Liver (tissue), 9 donors: ENCODE measurements around the gene VWA7. TPM values are rescaled to one million over a fixed set of nuclear protein-coding genes. Genes with fewer than 3 reads are reported as not detected.

ENCODE experiments used
- DNase-seq: peaks from one replicate; pipeline ENCODE4 v3.0.0-alpha.2; 2017; ENCODE audit warnings: low spot score
- H3K27ac ChIP-seq, 2 donors: one replicate each; pipeline ENCODE4 v1.7.0; 2013; ENCODE audit warnings: inconsistent platforms in 2 of 2, low read length in 2 of 2, control low read depth in 1 of 2, low read depth in 1 of 2, mild to moderate bottlenecking in 1 of 2
- H3K27me3 ChIP-seq, 4 donors: one replicate each; pipeline versions ENCODE4 v1.6.1 to v1.7.0; 2013; ENCODE audit warnings: low read length in 3 of 4, inconsistent platforms in 1 of 4, mild to moderate bottlenecking in 1 of 4, moderate library complexity in 1 of 4; ENCODE audit not compliant: control insufficient read depth in 4 of 4, insufficient read depth in 4 of 4
- H3K36me3 ChIP-seq, 4 donors: one replicate each; pipeline versions ENCODE4 v1.6.1 to v1.7.0; 2013; ENCODE audit warnings: low read length in 3 of 4, mild to moderate bottlenecking in 3 of 4, low read depth in 1 of 4, moderate library complexity in 1 of 4; ENCODE audit not compliant: control insufficient read depth in 4 of 4, insufficient read depth in 3 of 4
- H3K4me1 ChIP-seq, 4 donors: one replicate each; pipeline versions ENCODE4 v1.6.1 to v1.7.0; 2013; ENCODE audit warnings: low read length in 3 of 4, mild to moderate bottlenecking in 3 of 4, moderate library complexity in 1 of 4; ENCODE audit not compliant: control insufficient read depth in 4 of 4, insufficient read depth in 4 of 4
- H3K4me3 ChIP-seq, 3 donors: one replicate each; pipeline versions ENCODE4 v1.6.1 to v1.7.0; 2013; ENCODE audit warnings: low read length in 3 of 3, control low read depth in 1 of 3, low read depth in 1 of 3, mild to moderate bottlenecking in 1 of 3
- H3K9ac ChIP-seq, 2 donors: one replicate each; pipeline ENCODE4 v1.7.0; 2013; ENCODE audit warnings: low read length in 2 of 2, mild to moderate bottlenecking in 2 of 2, moderate library complexity in 2 of 2, control low read depth in 1 of 2, low read depth in 1 of 2
- H3K9me3 ChIP-seq, 4 donors: one replicate each; pipeline versions ENCODE4 v1.6.1 to v1.7.0; 2013; ENCODE audit warnings: low read length in 3 of 4; ENCODE audit not compliant: control insufficient read depth in 4 of 4
- ATF3 ChIP-seq: IDR thresholded peaks from 2 replicates; pipeline ENCODE4 v1.6.1; 2016; ENCODE audit warnings: antibody characterized with exemption
- CTCF ChIP-seq: fragments of 150-350 bp; IDR thresholded peaks from 2 replicates; pipeline ENCODE4 v1.5.1; 2017; ENCODE audit warnings: improper control_type of control experiment, low read depth, low read length; ENCODE audit not compliant: missing input control
- FOXA1 ChIP-seq: IDR thresholded peaks from 2 replicates; pipeline ENCODE4 v1.6.1; 2016; ENCODE audit warnings: antibody characterized with exemption
- FOXA2 ChIP-seq: IDR thresholded peaks from 2 replicates; pipeline ENCODE4 v1.6.1; 2016; ENCODE audit warnings: antibody characterized with exemption
- GABPA ChIP-seq, 2 donors: IDR thresholded peaks in 1 of 2; conservative IDR thresholded peaks in 1 of 2; 2 replicates each; pipeline ENCODE4 v1.6.1; 2016; ENCODE audit warnings: antibody characterized with exemption in 2 of 2, mild to moderate bottlenecking in 1 of 2, moderate library complexity in 1 of 2
- HNF4G ChIP-seq: IDR thresholded peaks from 2 replicates; pipeline ENCODE4 v1.6.1; 2016; ENCODE audit warnings: antibody characterized with exemption
- MAX ChIP-seq: IDR thresholded peaks from 2 replicates; pipeline ENCODE4 v1.6.1; 2016; ENCODE audit warnings: antibody characterized with exemption
- RAD21 ChIP-seq, 2 donors: IDR thresholded peaks; 2 replicates each; pipeline ENCODE4 v1.6.1; 2016; ENCODE audit warnings: antibody characterized with exemption in 2 of 2, mild to moderate bottlenecking in 2 of 2
- REST ChIP-seq: IDR thresholded peaks from 2 replicates; pipeline ENCODE4 v1.6.1; 2016; ENCODE audit warnings: antibody characterized with exemption, mild to moderate bottlenecking
- RXRA ChIP-seq, 2 donors: IDR thresholded peaks; 2 replicates each; pipeline ENCODE4 v1.6.1; 2017 to 2018; ENCODE audit warnings: antibody characterized with exemption in 2 of 2, mild to moderate bottlenecking in 1 of 2
- SP1 ChIP-seq: IDR thresholded peaks from 2 replicates; pipeline ENCODE4 v1.6.1; 2018; ENCODE audit warnings: antibody characterized with exemption, mild to moderate bottlenecking
- ZBTB33 ChIP-seq: IDR thresholded peaks from 2 replicates; pipeline ENCODE4 v1.6.1; 2016; ENCODE audit warnings: antibody characterized with exemption
- WGBS: extraction: QIAGEN DNeasy Blood & Tissue Kit; methylation state at CpG from one replicate; pipeline ENCODE4 v1.1.7; 2013; 5-methylcytosine and 5-hydroxymethylcytosine counted together
- polyA plus RNA-seq, 2 donors: library from polyadenylated mRNA; stranded (reverse) in 1 of 2; unstranded in 1 of 2; fragments of 200-250 nt in 1 of 2; fragments of >200 nt in 1 of 2; fragmentation: Nextera tagmentation in 1 of 2; extraction: Ambion mirVana in 1 of 2; gene quantifications; one replicate each; pipeline versions ENCODE4 v1.2.1 to v1.2.3, GENCODE V29; 2013 to 2015
- total RNA-seq, 2 donors: library from RNA; depleted of rRNA; stranded (reverse); fragments of >200 nt; gene quantifications; one replicate each; pipeline ENCODE4 v1.2.3, GENCODE V29; 2014
- donor health status: healthy.
- donor health status: healthy.
- donor health status: healthy.
- donor health status: healthy.
- donor health status: healthy.

Gene VWA7
- total and polyA plus RNA-seq, 4 donors: 0.17 to 2.0 (median 0.92) TPM

GRCh38 chr6:31740397-31741223 lies 36.5 kb downstream of the VWA7 start:
- Histone ChIP-seq H3K4me1 (peaks cover 18 to 43% (median 37%) of the 10 kb centered on the region in 4 donors), H3K9me3 (no peaks in the 10 kb centered on the region), H3K9ac (peak overlapping the region; percentile 61 to 70), H3K27ac (peak overlapping the region; percentile 53 to 64), H3K4me3 (peak overlapping the region; percentile 68 to 84 (median 69)), H3K36me3 (no peaks in the 10 kb centered on the region), H3K27me3 (no peaks in the 10 kb centered on the region)
- 28% methylated on average over 29 of the region's 29 CpGs for WGBS
- TF ChIP-seq REST: no peak
- no peak for TF ChIP-seq RAD21 (IDR thresholded peaks at IDR 0.05)
- TF ChIP-seq ATF3: no peak
- TF ChIP-seq GABPA (IDR thresholded peaks at IDR 0.05 in 1 of 2, conservative IDR thresholded peaks at IDR 0.05 in 1 of 2): no peak
- no peak for TF ChIP-seq FOXA1
- TF ChIP-seq RXRA (IDR thresholded peaks at IDR 0.05): no peak
- no peak for TF ChIP-seq MAX
- TF ChIP-seq FOXA2: no peak
- no peak for TF ChIP-seq CTCF
- no peak for TF ChIP-seq HNF4G
- no peak for TF ChIP-seq SP1
- no peak for TF ChIP-seq ZBTB33
- no peak for DNase-seq
